ENCODE data around the gene ABHD12B. TPM values are rescaled to one million over a fixed set of nuclear protein-coding genes. Genes with fewer than 3 reads are reported as not detected.

Gene ABHD12B
- total and polyA plus RNA-seq, 2 donors (not counting 1 experiment from before 2014, with no cell fraction given): under 0.01 TPM; not detected in 1

DNA sequence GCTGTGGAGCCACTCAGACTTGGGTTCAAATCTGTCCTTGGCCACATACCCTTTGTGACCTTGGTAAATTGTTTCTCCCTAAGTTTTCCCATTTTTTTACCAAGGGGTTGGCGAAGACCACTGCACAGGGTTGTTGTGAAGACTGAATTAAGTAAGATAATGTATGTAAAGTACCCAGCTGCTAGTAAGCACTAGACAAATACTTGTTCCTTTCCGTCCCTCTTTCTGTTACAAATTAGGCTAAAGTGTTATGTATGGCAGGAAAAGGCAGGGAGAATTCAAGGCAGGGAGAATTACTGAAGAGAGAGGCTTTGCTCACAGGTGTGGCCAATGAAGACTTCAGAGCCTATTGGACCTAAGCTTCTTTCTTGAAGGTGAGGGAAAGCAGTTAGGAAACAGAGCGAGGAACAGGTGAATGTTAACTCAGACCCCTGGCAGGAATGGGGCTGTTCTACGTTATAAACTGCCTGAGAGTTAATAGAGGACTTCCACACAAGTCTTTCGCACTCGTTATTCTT lies 25.9 kb downstream of the ABHD12B start:
- Histone ChIP-seq H3K9me3 (ENCODE audit: control insufficient read depth, insufficient read depth, low read depth, low read length) (no peaks in the 10 kb centered on the region), H4K20me1 (ENCODE audit: control insufficient read depth, extremely low read depth, insufficient read depth, low read length) (no peaks in the 10 kb centered on the region), H3K4me1 (ENCODE audit: control insufficient read depth, extremely low read depth, insufficient read depth, low read length) (no peaks in the 10 kb centered on the region), H3K27ac (ENCODE audit: insufficient read depth, low read length) (no peak overlapping the region), H3K4me2 (ENCODE audit: extremely low read depth, insufficient read depth, low read length) (no peak overlapping the region), H3K9ac (ENCODE audit: insufficient read depth, low read length) (no peak overlapping the region), H2AFZ (ENCODE audit: low read length) (no peak overlapping the region), H3K79me2 (ENCODE audit: control insufficient read depth, insufficient read depth, low read length) (no peaks in the 10 kb centered on the region), H3K36me3 (ENCODE audit: control insufficient read depth, insufficient read depth, low read length) (no peaks in the 10 kb centered on the region), H3K27me3 (ENCODE audit: control insufficient read depth, insufficient read depth, low read length) (no peaks in the 10 kb centered on the region), H3K4me3 (replicated peaks in 1 of 4; ENCODE audit: control extremely low read depth in 1 of 4, insufficient read depth in 1 of 4, low read depth in 3 of 4, low read length in 4 of 4) (no peak overlapping the region)
- no peak for DNase-seq (ENCODE audit: low read depth in 2 of 2)
- TF ChIP-seq, protein P1, sequence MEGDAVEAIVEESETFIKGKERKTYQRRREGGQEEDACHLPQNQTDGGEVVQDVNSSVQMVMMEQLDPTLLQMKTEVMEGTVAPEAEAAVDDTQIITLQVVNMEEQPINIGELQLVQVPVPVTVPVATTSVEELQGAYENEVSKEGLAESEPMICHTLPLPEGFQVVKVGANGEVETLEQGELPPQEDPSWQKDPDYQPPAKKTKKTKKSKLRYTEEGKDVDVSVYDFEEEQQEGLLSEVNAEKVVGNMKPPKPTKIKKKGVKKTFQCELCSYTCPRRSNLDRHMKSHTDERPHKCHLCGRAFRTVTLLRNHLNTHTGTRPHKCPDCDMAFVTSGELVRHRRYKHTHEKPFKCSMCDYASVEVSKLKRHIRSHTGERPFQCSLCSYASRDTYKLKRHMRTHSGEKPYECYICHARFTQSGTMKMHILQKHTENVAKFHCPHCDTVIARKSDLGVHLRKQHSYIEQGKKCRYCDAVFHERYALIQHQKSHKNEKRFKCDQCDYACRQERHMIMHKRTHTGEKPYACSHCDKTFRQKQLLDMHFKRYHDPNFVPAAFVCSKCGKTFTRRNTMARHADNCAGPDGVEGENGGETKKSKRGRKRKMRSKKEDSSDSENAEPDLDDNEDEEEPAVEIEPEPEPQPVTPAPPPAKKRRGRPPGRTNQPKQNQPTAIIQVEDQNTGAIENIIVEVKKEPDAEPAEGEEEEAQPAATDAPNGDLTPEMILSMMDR (conservative IDR thresholded peaks at IDR 0.05 in 1 of 2, IDR thresholded peaks at IDR 0.05 in 1 of 2; ENCODE audit: low read depth in 1 of 2, low read length in 2 of 2): no peak
- no peak for TF ChIP-seq EZH2 (IDR thresholded peaks at IDR 0.05; ENCODE audit: low read length, missing control alignments)

DNA sequence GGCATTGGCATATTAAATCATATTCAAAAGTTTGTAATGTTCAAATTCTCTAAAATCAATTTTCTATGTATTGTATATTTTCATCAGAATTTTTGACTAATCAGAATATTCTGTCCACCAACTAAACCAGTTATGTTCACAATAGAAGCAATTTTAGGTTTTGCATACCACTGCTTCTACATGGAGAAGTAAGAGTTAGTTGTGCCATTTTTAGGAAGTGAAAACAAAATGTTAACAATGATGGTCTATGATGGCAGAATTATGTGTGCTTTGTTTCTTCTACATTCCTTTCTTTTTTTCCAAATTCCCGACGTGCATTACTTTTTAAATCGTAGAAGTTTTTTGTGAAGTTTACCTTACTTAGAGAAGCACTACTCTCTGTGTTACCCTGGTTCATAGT lies 29.5 kb downstream of the ABHD12B start:
- H3K79me2 ChIP-seq (ENCODE audit: control insufficient read depth, insufficient read depth, low read length): no peaks in the 10 kb centered on the region
- H3K27me3 ChIP-seq (ENCODE audit: control insufficient read depth, insufficient read depth, low read length): no peaks in the 10 kb centered on the region
- no peak for DNase-seq (ENCODE audit: low read depth in 2 of 2)
- H3K27ac ChIP-seq (ENCODE audit: insufficient read depth, low read length): no peak overlapping the region
- H3K9ac ChIP-seq (ENCODE audit: insufficient read depth, low read length): no peak overlapping the region
- no peaks in the 10 kb centered on the region for H3K36me3 ChIP-seq (ENCODE audit: control insufficient read depth, insufficient read depth, low read length)
- H4K20me1 ChIP-seq (ENCODE audit: control insufficient read depth, extremely low read depth, insufficient read depth, low read length): no peaks in the 10 kb centered on the region
- H3K4me2 ChIP-seq (ENCODE audit: extremely low read depth, insufficient read depth, low read length): no peak overlapping the region
- H3K9me3 ChIP-seq (ENCODE audit: control insufficient read depth, insufficient read depth, low read depth, low read length): no peaks in the 10 kb centered on the region
- TF ChIP-seq EZH2 (IDR thresholded peaks at IDR 0.05; ENCODE audit: low read length, missing control alignments): no peak
- TF ChIP-seq, protein P1 (conservative IDR thresholded peaks at IDR 0.05 in 1 of 2, IDR thresholded peaks at IDR 0.05 in 1 of 2; ENCODE audit: low read depth in 1 of 2, low read length in 2 of 2): no peak
- H2AFZ ChIP-seq (ENCODE audit: low read length): no peak overlapping the region
- H3K4me1 ChIP-seq (ENCODE audit: control insufficient read depth, extremely low read depth, insufficient read depth, low read length): no peaks in the 10 kb centered on the region
- no peak overlapping the region for H3K4me3 ChIP-seq (replicated peaks in 1 of 4; ENCODE audit: control extremely low read depth in 1 of 4, insufficient read depth in 1 of 4, low read depth in 3 of 4, low read length in 4 of 4)

DNA sequence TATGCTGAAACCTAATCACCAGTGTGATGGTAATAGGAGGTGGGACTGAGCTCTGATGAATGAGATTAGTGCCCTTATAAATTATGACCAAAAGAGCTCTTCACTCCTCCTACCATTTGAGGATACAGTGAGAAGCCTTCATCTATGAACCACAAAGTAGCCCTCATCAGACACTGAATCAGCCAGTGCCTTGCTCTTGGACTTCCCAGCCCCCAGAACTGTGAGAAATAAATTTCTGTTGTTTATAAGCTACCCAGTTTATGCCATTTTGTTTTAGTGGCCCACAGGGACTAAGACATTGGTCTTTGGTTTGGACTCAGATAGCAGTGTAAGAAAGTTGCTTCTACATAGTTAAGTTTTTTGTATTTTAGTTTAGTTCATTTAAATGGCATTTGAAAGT lies 32.9 kb downstream of the ABHD12B start:
- no peaks in the 10 kb centered on the region for H3K4me1 ChIP-seq (ENCODE audit: control insufficient read depth, extremely low read depth, insufficient read depth, low read length)
- H3K4me2 ChIP-seq (ENCODE audit: extremely low read depth, insufficient read depth, low read length): no peak overlapping the region

More for the DNA sequence above, 32.9 kb downstream of the ABHD12B start:
- no peak overlapping the region for H3K9ac ChIP-seq (ENCODE audit: insufficient read depth, low read length)
- H3K27me3 ChIP-seq (ENCODE audit: control insufficient read depth, insufficient read depth, low read length): no peaks in the 10 kb centered on the region
- TF ChIP-seq, protein P1 (conservative IDR thresholded peaks at IDR 0.05 in 1 of 2, IDR thresholded peaks at IDR 0.05 in 1 of 2; ENCODE audit: low read depth in 1 of 2, low read length in 2 of 2): no peak
- TF ChIP-seq EZH2 (IDR thresholded peaks at IDR 0.05; ENCODE audit: low read length, missing control alignments): no peak
- no peak overlapping the region for H3K4me3 ChIP-seq (replicated peaks in 1 of 4; ENCODE audit: control extremely low read depth in 1 of 4, insufficient read depth in 1 of 4, low read depth in 3 of 4, low read length in 4 of 4)
- DNase-seq (ENCODE audit: low read depth in 2 of 2): no peak
- no peak overlapping the region for H2AFZ ChIP-seq (ENCODE audit: low read length)
- no peaks in the 10 kb centered on the region for H3K9me3 ChIP-seq (ENCODE audit: control insufficient read depth, insufficient read depth, low read depth, low read length)
- H3K27ac ChIP-seq (ENCODE audit: insufficient read depth, low read length): no peak overlapping the region
- H4K20me1 ChIP-seq (ENCODE audit: control insufficient read depth, extremely low read depth, insufficient read depth, low read length): no peaks in the 10 kb centered on the region
- peaks cover 2% of the 10 kb centered on the region for H3K36me3 ChIP-seq (ENCODE audit: control insufficient read depth, insufficient read depth, low read length)
- no peaks in the 10 kb centered on the region for H3K79me2 ChIP-seq (ENCODE audit: control insufficient read depth, insufficient read depth, low read length)

Measured in fibroblast of lung (primary cell).